Endothelial cell of umbilical vein (primary cell): ENCODE results near the gene CCDC6.
A peak's percentile ranks its signal among the peaks of the same experiment; 100 is the strongest.

ENCODE experiments used
- CTCF ChIP-seq, 2 donors: IDR thresholded peaks; 1 replicate in 1 of 2; 2 replicates in 1 of 2; pipeline ENCODE4 v1.5.1; 2011; ENCODE audit warnings: low read length in 2 of 2, mild to moderate bottlenecking in 2 of 2, moderate library complexity in 2 of 2, control low read depth in 1 of 2, inconsistent platforms in 1 of 2, low read depth in 1 of 2; ENCODE audit not compliant: insufficient read depth in 1 of 2; ENCODE audit errors: extremely low read depth in 1 of 2
- EZH2 ChIP-seq: IDR thresholded peaks from 2 replicates; pipeline ENCODE4 v1.6.1; 2012; ENCODE audit warnings: borderline replicate concordance, low read depth, mild to moderate bottlenecking, moderate library complexity, low read length, inconsistent platforms; ENCODE audit not compliant: severe bottlenecking
- FOS ChIP-seq: IDR thresholded peaks from 2 replicates; pipeline ENCODE4 v1.6.1; 2011; ENCODE audit warnings: mild to moderate bottlenecking, low read length, moderate library complexity, borderline replicate concordance; ENCODE audit not compliant: insufficient read depth
- MAX ChIP-seq: IDR thresholded peaks from 2 replicates; pipeline ENCODE4 v1.6.1; 2011; ENCODE audit not compliant: insufficient read depth, insufficient read length
- POLR2A ChIP-seq: IDR thresholded peaks from 2 replicates; pipeline ENCODE4 v1.6.1; 2012; ENCODE audit warnings: low read depth, mild to moderate bottlenecking, control low read depth, low read length
- POLR2AphosphoS5 ChIP-seq: IDR thresholded peaks from 2 replicates; pipeline ENCODE4 v1.6.1; 2012; ENCODE audit warnings: low read depth, mild to moderate bottlenecking, control low read depth, low read length, moderate library complexity; ENCODE audit not compliant: insufficient read depth

GRCh38 chr10:59906417-59907202, at the start of gene CCDC6:
- TF ChIP-seq CTCF (IDR thresholded peaks at IDR 0.05; ENCODE audit: extremely low read depth in 1 of 2, insufficient read depth in 1 of 2, low read depth in 1 of 2, low read length in 2 of 2) (peak; percentile 64 to 82), MAX (peak; percentile 48), POLR2AphosphoS5 (peak; percentile 89), POLR2A (peak; percentile 75), FOS (peak; percentile 10), EZH2 (no peak)
